ENCODE measurements around the gene LRMDA.

The LRMDA gene

GRCh38 chr10:76067447-76067846 is 636.0 kb downstream of the LRMDA start (continued):
- TF ChIP-seq ZNF274 (IDR thresholded peaks at IDR 0.05; ENCODE audit: low read length) (no peak), ZNF274 (tag by site-specific recombination; IDR thresholded peaks at IDR 0.05; ENCODE audit: borderline replicate concordance) (no peak), ZNF146 (tag by site-specific recombination; IDR thresholded peaks at IDR 0.05) (no peak), ZSCAN5A (tag by site-specific recombination; IDR thresholded peaks at IDR 0.05) (no peak), TRIM28 (IDR thresholded peaks at IDR 0.05; ENCODE audit: borderline replicate concordance, low read length) (no peak)

- CTCF ChIA-PET: no interaction called here
- POLR2A ChIA-PET: interaction anchor here (0.6 kb wide), 1 partner anchor 851 kb away, joined by 3 read pairs; no protein-coding TSS in a partner anchor
- H3K4me3 ChIP-seq (ENCODE audit: low read depth, low read length): no peak overlapping the region
- H3K4me1 ChIP-seq (ENCODE audit: control insufficient read depth, insufficient read depth, low read length): no peaks in the 10 kb centered on the region
- H3K9me3 ChIP-seq (ENCODE audit: control insufficient read depth, insufficient read depth, low read depth, low read length): no peaks in the 10 kb centered on the region
- no peak overlapping the region for H3K27ac ChIP-seq (ENCODE audit: extremely low read depth, low read depth, low read length)
- TF ChIP-seq SCRT1 (tag by site-specific recombination; IDR thresholded peaks at IDR 0.05; ENCODE audit: borderline replicate concordance): no peak
- no peak for TF ChIP-seq ZNF398 (tag by site-specific recombination; IDR thresholded peaks at IDR 0.05)
- no peak for TF ChIP-seq ZNF548 (tag by site-specific recombination; IDR thresholded peaks at IDR 0.05)
- TF ChIP-seq ZNF426 (tag by site-specific recombination; IDR thresholded peaks at IDR 0.05): no peak
- no peak for TF ChIP-seq ZNF37A (tag by site-specific recombination; IDR thresholded peaks at IDR 0.05)
- no peak for TF ChIP-seq ZNF654 (tag by site-specific recombination; IDR thresholded peaks at IDR 0.05; ENCODE audit: low read depth)
- TF ChIP-seq KLF1 (tag by site-specific recombination; IDR thresholded peaks at IDR 0.05): no peak
- TF ChIP-seq SP3 (tag by site-specific recombination; IDR thresholded peaks at IDR 0.05): no peak
- no peak for TF ChIP-seq ZNF513 (tag by site-specific recombination; IDR thresholded peaks at IDR 0.05)
- TF ChIP-seq ZNF776 (tag by site-specific recombination; IDR thresholded peaks at IDR 0.05; ENCODE audit: borderline replicate concordance): no peak
- no peak for TF ChIP-seq RBAK (tag by site-specific recombination; IDR thresholded peaks at IDR 0.05)
- TF ChIP-seq ZNF623 (tag by site-specific recombination; IDR thresholded peaks at IDR 0.05): no peak
- TF ChIP-seq ZNF518A (tag by site-specific recombination; conservative IDR thresholded peaks at IDR 0.05; ENCODE audit: low read depth): no peak
- no peaks in the 10 kb centered on the region for H3K36me3 ChIP-seq (ENCODE audit: control insufficient read depth in 2 of 2, insufficient read depth in 1 of 2, low read length in 2 of 2)
Measured at GRCh38 chr10:76068856-76069255, 637.4 kb downstream of the LRMDA start.
